Kidney epithelial cell (primary cell): Measurements from ENCODE around the gene LUC7L3. TPM values are rescaled to one million over a fixed set of nuclear protein-coding genes. Genes with fewer than 3 reads are reported as not detected.
"Not testable (repeated sequence)": the region's sequence is repeated elsewhere in the genome, so short reads cannot be mapped to it uniquely, and the experiment has no call there.

Source experiments
- DNase-seq: peaks from one replicate; pipeline ENCODE4 v3.0.0-alpha.2; 2010; ENCODE audit warnings: low read depth
- H3K27me3 ChIP-seq: 2 replicates; pipeline ENCODE4 v1.6.0; 2011; ENCODE audit warnings: low read length; ENCODE audit not compliant: control insufficient read depth, insufficient read depth
- H3K36me3 ChIP-seq: 2 replicates; pipeline ENCODE4 v1.5.1; 2011; ENCODE audit warnings: low read length; ENCODE audit not compliant: control insufficient read depth, insufficient read depth
- H3K4me3 ChIP-seq: 2 replicates; pipeline ENCODE4 v1.5.1; 2011; ENCODE audit warnings: low read depth, mild to moderate bottlenecking, control low read depth, low read length
- CTCF ChIP-seq: IDR thresholded peaks from 2 replicates; pipeline ENCODE4 v1.5.1; 2011; ENCODE audit warnings: mild to moderate bottlenecking, moderate library complexity, low read length, control low read depth, inconsistent platforms; ENCODE audit not compliant: insufficient read depth, poor library complexity, severe bottlenecking
- total RNA-seq: library from RNA; depleted of rRNA; stranded (reverse); fragments of >200 nt; gene quantifications from 2 replicates; pipeline ENCODE4 v1.2.3, GENCODE V29; 2015

Gene LUC7L3
- total RNA-seq, 1 donor from 2014 or later, result 31.5 TPM

GRCh38 chr17:50703162-50703561 lies 16.2 kb upstream of the LUC7L3 start:
- no peak for DNase-seq
- H3K27me3 ChIP-seq, result no peaks in the 10 kb centered on the region
- H3K4me3 ChIP-seq, result no peak overlapping the region
- no peaks in the 10 kb centered on the region for H3K36me3 ChIP-seq
- TF ChIP-seq CTCF, result no peak

GRCh38 chr17:50707289-50708049 lies 11.9 kb upstream of the LUC7L3 start, which contains the start of gene ANKRD40:
TSS of gene ANKRD40 (minus strand) at chr17:50707914. CDS start at chr17:50707654, 260 bp downstream.
- H3K36me3 ChIP-seq, result no peaks in the 10 kb centered on the region
- no peak for TF ChIP-seq CTCF
- DNase-seq, result peak; percentile 50
- H3K27me3 ChIP-seq, result no peaks in the 10 kb centered on the region
- H3K4me3 ChIP-seq, result peak within 1 kb of the TSS; percentile 82

GRCh38 chr17:50708050-50709000 lies 11.1 kb upstream of the LUC7L3 start:
- Histone ChIP-seq H3K36me3 (no peaks in the 10 kb centered on the region), H3K4me3 (peak overlapping the region; percentile 82), H3K27me3 (no peaks in the 10 kb centered on the region)
- no peak for DNase-seq
- no peak for TF ChIP-seq CTCF

- H3K4me3 ChIP-seq, DNase-seq, H3K27me3 ChIP-seq, H3K36me3 ChIP-seq: not testable (repeated sequence)
Measured at GRCh38 chr17:50709053-50709452, 10.3 kb upstream of the LUC7L3 start.

GRCh38 chr17:50710025-50710424 lies 9.4 kb upstream of the LUC7L3 start:
- Histone ChIP-seq H3K36me3 (no peaks in the 10 kb centered on the region), H3K27me3 (no peaks in the 10 kb centered on the region), H3K4me3 (no peak overlapping the region)
- TF ChIP-seq CTCF, result no peak
- DNase-seq, result no peak

- Histone ChIP-seq H3K27me3 (no peaks in the 10 kb centered on the region), H3K36me3 (no peaks in the 10 kb centered on the region), H3K4me3 (no peak overlapping the region)
- no peak for DNase-seq
- TF ChIP-seq CTCF, result no peak
Measured at GRCh38 chr17:50710650-50711049, 8.8 kb upstream of the LUC7L3 start.
